PC-9 (cell line): ENCODE data around the gene CYBA. TPM values are rescaled to one million over a fixed set of nuclear protein-coding genes. Genes with fewer than 3 reads are reported as not detected.
A peak's percentile ranks its signal among the peaks of the same experiment; 100 is the strongest.

Source experiments
- BruUV-seq: library from RNA; stranded (reverse); fragments of 400-500 nt; replicated peaks from 2 replicates; lab custom pipeline; 2021; lab: Mats Ljungman, UMichigan
- CTCF ChIA-PET: fragments of 300-600 bp; sonication (Branson Sonifier 250); formaldehyde crosslinking; loops from one replicate; lab custom pipeline; 2022; ENCODE audit warnings: antibody characterized with exemption; lab: Charles Lee
- POLR2A ChIA-PET: fragments of 300-600 bp; sonication (Branson Sonifier 250); formaldehyde crosslinking; loops from one replicate; lab custom pipeline; 2022; ENCODE audit warnings: antibody characterized with exemption; ENCODE audit not compliant: unreplicated experiment; lab: Charles Lee
- DNase-seq, 2 experiments: peaks; one replicate each; pipeline versions ENCODE4 v3.0.0 to v3.0.0-alpha.2; 2015 to 2022; ENCODE audit warnings: mixed read lengths in 1 of 2
- H2AFZ ChIP-seq: fragments of 200-600 bp; sonication (generic); 2 replicates; pipeline ENCODE4 v1.8.1; 2017; ENCODE audit warnings: antibody characterized with exemption
- H3F3A ChIP-seq: fragments of 200-600 bp; sonication (generic); 2 replicates; pipeline ENCODE4 v1.8.1; 2017; ENCODE audit warnings: antibody characterized with exemption, mild to moderate bottlenecking, low read depth; ENCODE audit not compliant: insufficient read depth
- H3K27ac ChIP-seq: fragments of 200-600 bp; sonication (generic); 2 replicates; pipeline ENCODE4 v1.6.1; 2016; ENCODE audit warnings: mixed run types
- H3K27me3 ChIP-seq: fragments of 200-600 bp; sonication (generic); 2 replicates; pipeline ENCODE4 v1.6.1; 2016; ENCODE audit warnings: low read depth, mixed run types; ENCODE audit not compliant: insufficient read depth
- H3K36me3 ChIP-seq: fragments of 200-600 bp; sonication (generic); 2 replicates; pipeline ENCODE4 v1.6.1; 2016; ENCODE audit warnings: low read depth, mixed run types
- H3K4me1 ChIP-seq: fragments of 200-600 bp; sonication (generic); replicated peaks from 2 replicates; pipeline ENCODE4 v1.6.1; 2016; ENCODE audit warnings: mixed run types; ENCODE audit not compliant: insufficient read depth
- H3K4me2 ChIP-seq: fragments of 200-600 bp; sonication (generic); 2 replicates; pipeline ENCODE4 v1.6.1; 2017; ENCODE audit warnings: mixed run types
- H3K4me3 ChIP-seq: fragments of 200-600 bp; sonication (generic); 2 replicates; pipeline ENCODE4 v1.6.1; 2016; ENCODE audit warnings: mixed run types
- H3K79me2 ChIP-seq: fragments of 200-600 bp; sonication (generic); 2 replicates; pipeline ENCODE4 v1.6.1; 2017; ENCODE audit warnings: low read depth, mixed run types
- H3K9me2 ChIP-seq: fragments of 200-600 bp; sonication (generic); 2 replicates; pipeline ENCODE4 v1.8.1; 2017; ENCODE audit warnings: mild to moderate bottlenecking; ENCODE audit not compliant: insufficient read depth
- H3K9me3 ChIP-seq: fragments of 200-600 bp; sonication (generic); 2 replicates; pipeline ENCODE4 v1.8.1; 2016; ENCODE audit warnings: low read depth; ENCODE audit not compliant: insufficient read depth
- H4K20me1 ChIP-seq: fragments of 200-600 bp; sonication (generic); 2 replicates; pipeline ENCODE4 v1.8.1; 2017; ENCODE audit not compliant: insufficient read depth
- CTCF ChIP-seq: fragments of 200-600 bp; sonication (generic); conservative IDR thresholded peaks from 2 replicates; pipeline ENCODE4 v1.6.1; 2017; ENCODE audit warnings: mixed run types, antibody characterized with exemption, mild to moderate bottlenecking, moderate library complexity
- EZH2 ChIP-seq: fragments of 200-600 bp; sonication (generic); IDR thresholded peaks from 2 replicates; pipeline ENCODE4 v1.8.0; 2017; ENCODE audit warnings: antibody characterized with exemption, low read depth
- intact Hi-C: fragments of 100-400 bp; cut with micrococcal nuclease; formaldehyde crosslinking; loops from one replicate; pipeline ENCODE4 v1.10.0; 2022; ENCODE audit not compliant: unreplicated experiment
- total RNA-seq: library from RNA; stranded (reverse); gene quantifications from 2 replicates; pipeline ENCODE4 v1.2.3, GENCODE V29; 2021

Gene CYBA
- total RNA-seq, 1 experiment from 2014 or later = 8.0 TPM

- Histone ChIP-seq H3K27ac (no peak overlapping the region), H3K9me3 (no peaks in the 10 kb centered on the region), H2AFZ (no peak overlapping the region), H3K27me3 (no peaks in the 10 kb centered on the region), H3K4me1 (no peaks in the 10 kb centered on the region), H3K79me2 (no peaks in the 10 kb centered on the region), H3K4me2 (no peak overlapping the region), H3K4me3 (no peak overlapping the region), H3K9me2 (no peaks in the 10 kb centered on the region), H3K36me3 (no peaks in the 10 kb centered on the region), H4K20me1 (no peaks in the 10 kb centered on the region), H3F3A (peaks cover 3% of the 10 kb centered on the region; the same call in 1 of the 2 replicates)
- DNase-seq = no peak
- no peak for TF ChIP-seq CTCF
- no peak for TF ChIP-seq EZH2
- intact Hi-C loops = no loop called here
- ChIA-PET CTCF (no interaction called here), POLR2A (no interaction called here)
- BruUV-seq = no TSS peak
Observed at GRCh38 chr16:88630433-88630832, 20.4 kb downstream of the CYBA start.

- H3K79me2 ChIP-seq = no peaks in the 10 kb centered on the region
- ChIA-PET POLR2A (no interaction called here), CTCF (no interaction called here)
- peaks cover 3% of the 10 kb centered on the region; the same call in 1 of the 2 replicates for H3F3A ChIP-seq
- H2AFZ ChIP-seq = no peak overlapping the region
- no peaks in the 10 kb centered on the region for H3K27me3 ChIP-seq
- no peak overlapping the region for H3K4me2 ChIP-seq
- TF ChIP-seq EZH2 (no peak), CTCF (no peak)
- no TSS peak for BruUV-seq
- H3K36me3 ChIP-seq = no peaks in the 10 kb centered on the region
- H3K4me1 ChIP-seq = no peaks in the 10 kb centered on the region
- intact Hi-C loops = no loop called here
- H4K20me1 ChIP-seq = no peaks in the 10 kb centered on the region
- H3K9me2 ChIP-seq = no peaks in the 10 kb centered on the region
- no peak overlapping the region for H3K4me3 ChIP-seq
- no peaks in the 10 kb centered on the region for H3K9me3 ChIP-seq
- H3K27ac ChIP-seq = no peak overlapping the region
- no peak for DNase-seq
Observed at GRCh38 chr16:88629835-88630234, 21.0 kb downstream of the CYBA start.

- intact Hi-C loops = no loop called here
- H2AFZ ChIP-seq = no peak overlapping the region
- H3K36me3 ChIP-seq = no peaks in the 10 kb centered on the region
- no TSS peak for BruUV-seq
- no peaks in the 10 kb centered on the region for H3K4me1 ChIP-seq
- H3K27me3 ChIP-seq = no peaks in the 10 kb centered on the region
- no peak for DNase-seq
- no peak overlapping the region for H3K27ac ChIP-seq
- H3K79me2 ChIP-seq = no peaks in the 10 kb centered on the region
- H3K4me3 ChIP-seq = no peak overlapping the region
- no peaks in the 10 kb centered on the region for H3K9me3 ChIP-seq
- H4K20me1 ChIP-seq = no peaks in the 10 kb centered on the region
- no peaks in the 10 kb centered on the region for H3K9me2 ChIP-seq
- peaks cover 3% of the 10 kb centered on the region; the same call in 1 of the 2 replicates for H3F3A ChIP-seq
- H3K4me2 ChIP-seq = no peak overlapping the region
- ChIA-PET CTCF (no interaction called here), POLR2A (no interaction called here)
- TF ChIP-seq EZH2 (no peak), CTCF (peak; percentile 58)
Observed at GRCh38 chr16:88628512-88628974, 22.3 kb downstream of the CYBA start.
